GM12878 (cell line): ENCODE results near the gene PIPOX. TPM values are rescaled to one million over a fixed set of nuclear protein-coding genes. Genes with fewer than 3 reads are reported as not detected.

Experiments used
- ATAC-seq: fragments of 200-7000 bp; cut with Tn5 transposase; 3 replicates; pipeline ENCODE4 v1.9.1; 2020; ENCODE audit warnings: mild to moderate bottlenecking, moderate library complexity
- BruUV-seq: library from RNA; stranded (reverse); fragments of 400-500 nt; replicated peaks from 2 replicates; lab custom pipeline; 2021; lab: Mats Ljungman, UMichigan
- CTCF ChIA-PET: fragments of 300-600 bp; sonication (Branson Sonifier 250); formaldehyde crosslinking; extraction: SDS; loops from one replicate; lab custom pipeline; 2021; ENCODE audit warnings: inconsistent platforms; lab: Yijun Ruan, JAX
- POLR2A ChIA-PET: fragments of 350-600 bp; formaldehyde crosslinking; extraction: SDS; loops from one replicate; lab custom pipeline; 2021; ENCODE audit warnings: inconsistent platforms; lab: Charles Lee
- RAD21 ChIA-PET: fragments of 300-600 bp; sonication (Branson Sonifier 250); formaldehyde crosslinking; loops from one replicate; lab custom pipeline; 2023; ENCODE audit warnings: antibody characterized with exemption; ENCODE audit not compliant: unreplicated experiment; lab: Charles Lee
- SMC1A ChIA-PET: fragments of 300-600 bp; sonication (Branson Sonifier 250); formaldehyde crosslinking; loops from one replicate; lab custom pipeline; 2023; ENCODE audit not compliant: unreplicated experiment, uncharacterized antibody; lab: Charles Lee
- DNase-seq: peaks from one replicate; pipeline ENCODE4 v3.0.0-alpha.2; 2011; ENCODE audit warnings: low read depth, low spot score
- FAIRE-seq: peaks from 3 replicates; lab custom pipeline; 2011; peaks lifted over from hg19 to GRCh38; lab: Jason Lieb, UNC
- H2AFZ ChIP-seq: 2 replicates; pipeline ENCODE4 v1.6.0; 2011; ENCODE audit warnings: low read depth, low read length, control low read depth; ENCODE audit not compliant: control insufficient read depth
- H3K27ac ChIP-seq: 2 replicates; pipeline ENCODE4 v1.5.1; 2011; ENCODE audit warnings: control low read depth; ENCODE audit not compliant: control insufficient read depth, insufficient read depth
- H3K27me3 ChIP-seq, 2 experiments: replicated peaks in 1 of 2; 2 replicates each; pipeline versions ENCODE4 v1.6.0 to v1.6.1; 2011; ENCODE audit warnings: low read length in 1 of 2; ENCODE audit not compliant: control insufficient read depth in 2 of 2, insufficient read depth in 2 of 2
- H3K36me3 ChIP-seq, 2 experiments: 2 replicates each; pipeline ENCODE4 v1.5.1; 2011; ENCODE audit warnings: low read length in 1 of 2; ENCODE audit not compliant: control insufficient read depth in 2 of 2, insufficient read depth in 2 of 2
- H3K4me1 ChIP-seq: 2 replicates; pipeline ENCODE4 v1.6.1; 2011; ENCODE audit warnings: mild to moderate bottlenecking, low read length, moderate library complexity, mixed read lengths; ENCODE audit not compliant: control insufficient read depth, insufficient read depth
- H3K4me2 ChIP-seq: 2 replicates; pipeline ENCODE4 v1.6.0; 2011; ENCODE audit warnings: control low read depth; ENCODE audit not compliant: control insufficient read depth, insufficient read depth
- H3K4me3 ChIP-seq: fragments of 200-600 bp; sonication (generic); 2 replicates; pipeline ENCODE4 v1.5.1; 2016
- H3K79me2 ChIP-seq: 2 replicates; pipeline ENCODE4 v1.6.0; 2011; ENCODE audit warnings: low read length; ENCODE audit not compliant: control insufficient read depth, insufficient read depth
- H3K9ac ChIP-seq: 2 replicates; pipeline ENCODE4 v1.8.0; 2011; ENCODE audit warnings: low read length, control low read depth, mixed read lengths; ENCODE audit not compliant: control insufficient read depth, insufficient read depth
- H3K9me3 ChIP-seq: replicated peaks from 3 replicates; pipeline ENCODE4 v1.5.1; 2011; ENCODE audit warnings: mild to moderate bottlenecking, low read length; ENCODE audit not compliant: control insufficient read depth, insufficient read depth
- H4K20me1 ChIP-seq: 2 replicates; pipeline ENCODE4 v1.6.0; 2011; ENCODE audit not compliant: control insufficient read depth, insufficient read depth
- SREBF2 ChIP-seq: IDR thresholded peaks from 2 replicates; pipeline ENCODE4 v1.6.1; 2012; ENCODE audit warnings: mild to moderate bottlenecking, low read length
- SRF ChIP-seq, 2 experiments: IDR thresholded peaks; 2 replicates each; pipeline ENCODE4 v1.6.1; 2011; ENCODE audit warnings: low read depth in 2 of 2, low read length in 2 of 2, mild to moderate bottlenecking in 1 of 2, moderate library complexity in 1 of 2
- ZBED1 ChIP-seq: IDR thresholded peaks from 2 replicates; pipeline ENCODE4 v1.6.1; 2016; ENCODE audit warnings: borderline replicate concordance
- WGBS: methylation state at CpG from one replicate; pipeline ENCODE4 v1.1.6; 2016; ENCODE audit warnings: low lambda C conversion rate; ENCODE audit not compliant: insufficient replicate concordance, insufficient coverage; ENCODE audit errors: missing lambda C conversion rate; 5-methylcytosine and 5-hydroxymethylcytosine counted together
- in situ Hi-C: fragments of 300-500 bp; cut with MboI; formaldehyde crosslinking; loops from 9 replicates; pipeline ENCODE4 v1.14.3; 2018; ENCODE audit warnings: mixed read lengths
- intact Hi-C: fragments of 100-400 bp; cut with micrococcal nuclease; formaldehyde crosslinking; loops from one replicate; pipeline ENCODE4 v1.14.2; 2022; ENCODE audit not compliant: unreplicated experiment
- polyA plus RNA-seq, 11 experiments: library from polyadenylated mRNA; depleted of rRNA in 4 of 11; unstranded in 6 of 11; stranded (reverse) in 5 of 11; fragments of >200 nt; fragmentation: Nextera tagmentation in 4 of 11; fragmentation: Illumina TruSeq in 1 of 11; extraction: Ambion mirVana in 4 of 11; extraction: Trizol in 1 of 11; gene quantifications; 1 replicate in 1 of 11; 2 replicates in 10 of 11; pipeline versions ENCODE4 v1.2.1 to v1.2.3, GENCODE V29; 2011 to 2016; ENCODE audit warnings: inconsistent platforms in 2 of 11, missing spikeins in 2 of 11, low read depth in 1 of 11
- total RNA-seq, 4 experiments: library from RNA; depleted of rRNA in 3 of 4; stranded (reverse); fragments of >200 nt in 3 of 4; fragmentation: Illumina TruSeq in 1 of 4; extraction: Trizol in 1 of 4; gene quantifications; 2 replicates each; pipeline versions ENCODE4 v1.2.1 to v1.2.3, GENCODE V29; 2013 to 2021
- TF ChIP-seq, protein P1 (sequence below): IDR thresholded peaks from 2 replicates; pipeline ENCODE4 v1.6.1; 2012; ENCODE audit warnings: mild to moderate bottlenecking, low read depth, low read length

PIPOX gene
- total and polyA plus RNA-seq, 10 of the 15 experiments (the other 5 are each of a cell fraction or from before 2014, with no cell fraction given): 0.22 to 1.4 (median 0.56) TPM; not detected in 1

DNA sequence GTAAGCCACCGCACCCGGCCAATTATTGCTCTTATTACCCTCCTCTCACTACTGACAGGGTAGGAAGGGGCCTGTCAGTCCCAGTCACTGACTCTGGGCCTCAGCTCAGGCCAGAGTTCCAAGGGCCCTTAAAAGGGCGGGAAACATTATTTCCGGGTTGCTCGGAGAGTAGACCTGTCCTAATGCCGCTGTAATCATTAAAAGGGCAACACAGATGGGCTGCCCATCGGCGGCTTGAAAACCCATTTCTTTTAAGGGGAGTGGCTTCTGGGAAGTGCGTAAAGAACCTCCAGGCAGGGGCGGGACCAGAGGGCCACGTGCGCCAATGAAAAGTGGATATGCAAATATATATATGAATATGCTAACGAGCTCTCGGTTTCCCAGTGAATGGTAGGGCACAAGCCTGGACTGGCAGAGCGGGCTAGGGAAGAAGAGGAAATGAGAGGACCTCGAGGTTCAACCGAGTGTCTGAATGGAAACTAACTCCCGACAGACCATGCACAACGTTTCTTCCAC, 26.6 kb downstream of the PIPOX start:
- Histone ChIP-seq H3K9me3 (no peaks in the 10 kb centered on the region), H4K20me1 (no peaks in the 10 kb centered on the region), H3K9ac (no peak overlapping the region), H3K4me1 (no peaks in the 10 kb centered on the region), H3K4me2 (no peak overlapping the region), H3K36me3 (no peaks in the 10 kb centered on the region), H3K27ac (no peak overlapping the region), H3K4me3 (no peak overlapping the region), H3K79me2 (no peaks in the 10 kb centered on the region), H3K27me3 (no peaks in the 10 kb centered on the region), H2AFZ (no peak overlapping the region)
- ATAC-seq (no peak), DNase-seq (no peak)
- in situ Hi-C loops: no loop called here
- RAD21 ChIA-PET: no interaction called here
- POLR2A ChIA-PET: no interaction called here
- WGBS: 82% methylated on average over 19 of the region's 19 CpGs
- SMC1A ChIA-PET: no interaction called here
- CTCF ChIA-PET: interaction anchor here (1.3 kb wide), 1 partner anchor 104 kb away, joined by 5 read pairs; no protein-coding TSS in a partner anchor
- BruUV-seq: no TSS peak
- TF ChIP-seq, protein P1, sequence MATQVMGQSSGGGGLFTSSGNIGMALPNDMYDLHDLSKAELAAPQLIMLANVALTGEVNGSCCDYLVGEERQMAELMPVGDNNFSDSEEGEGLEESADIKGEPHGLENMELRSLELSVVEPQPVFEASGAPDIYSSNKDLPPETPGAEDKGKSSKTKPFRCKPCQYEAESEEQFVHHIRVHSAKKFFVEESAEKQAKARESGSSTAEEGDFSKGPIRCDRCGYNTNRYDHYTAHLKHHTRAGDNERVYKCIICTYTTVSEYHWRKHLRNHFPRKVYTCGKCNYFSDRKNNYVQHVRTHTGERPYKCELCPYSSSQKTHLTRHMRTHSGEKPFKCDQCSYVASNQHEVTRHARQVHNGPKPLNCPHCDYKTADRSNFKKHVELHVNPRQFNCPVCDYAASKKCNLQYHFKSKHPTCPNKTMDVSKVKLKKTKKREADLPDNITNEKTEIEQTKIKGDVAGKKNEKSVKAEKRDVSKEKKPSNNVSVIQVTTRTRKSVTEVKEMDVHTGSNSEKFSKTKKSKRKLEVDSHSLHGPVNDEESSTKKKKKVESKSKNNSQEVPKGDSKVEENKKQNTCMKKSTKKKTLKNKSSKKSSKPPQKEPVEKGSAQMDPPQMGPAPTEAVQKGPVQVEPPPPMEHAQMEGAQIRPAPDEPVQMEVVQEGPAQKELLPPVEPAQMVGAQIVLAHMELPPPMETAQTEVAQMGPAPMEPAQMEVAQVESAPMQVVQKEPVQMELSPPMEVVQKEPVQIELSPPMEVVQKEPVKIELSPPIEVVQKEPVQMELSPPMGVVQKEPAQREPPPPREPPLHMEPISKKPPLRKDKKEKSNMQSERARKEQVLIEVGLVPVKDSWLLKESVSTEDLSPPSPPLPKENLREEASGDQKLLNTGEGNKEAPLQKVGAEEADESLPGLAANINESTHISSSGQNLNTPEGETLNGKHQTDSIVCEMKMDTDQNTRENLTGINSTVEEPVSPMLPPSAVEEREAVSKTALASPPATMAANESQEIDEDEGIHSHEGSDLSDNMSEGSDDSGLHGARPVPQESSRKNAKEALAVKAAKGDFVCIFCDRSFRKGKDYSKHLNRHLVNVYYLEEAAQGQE: no peak
- TF ChIP-seq SRF (IDR thresholded peaks at IDR 0.05; ENCODE audit: low read depth in 2 of 2, low read length in 2 of 2) (no peak), ZBED1 (no peak), SREBF2 (no peak)
- TF ChIP-seq, all 136 proteins: peak for 0
- intact Hi-C loops: no loop called here
- no peak for FAIRE-seq
